Measurements from ENCODE around the gene FABP3.
"Not testable (repeated sequence)": the region's sequence is repeated elsewhere in the genome, so short reads cannot be mapped to it uniquely, and the experiment has no call there.

Gene FABP3

GRCh38 chr1:31397360-31398095 lies 24.7 kb upstream of the FABP3 start:
- no peak for DNase-seq

- no peak for DNase-seq
Measured at GRCh38 chr1:31396633-31397351, 23.9 kb upstream of the FABP3 start.

DNA sequence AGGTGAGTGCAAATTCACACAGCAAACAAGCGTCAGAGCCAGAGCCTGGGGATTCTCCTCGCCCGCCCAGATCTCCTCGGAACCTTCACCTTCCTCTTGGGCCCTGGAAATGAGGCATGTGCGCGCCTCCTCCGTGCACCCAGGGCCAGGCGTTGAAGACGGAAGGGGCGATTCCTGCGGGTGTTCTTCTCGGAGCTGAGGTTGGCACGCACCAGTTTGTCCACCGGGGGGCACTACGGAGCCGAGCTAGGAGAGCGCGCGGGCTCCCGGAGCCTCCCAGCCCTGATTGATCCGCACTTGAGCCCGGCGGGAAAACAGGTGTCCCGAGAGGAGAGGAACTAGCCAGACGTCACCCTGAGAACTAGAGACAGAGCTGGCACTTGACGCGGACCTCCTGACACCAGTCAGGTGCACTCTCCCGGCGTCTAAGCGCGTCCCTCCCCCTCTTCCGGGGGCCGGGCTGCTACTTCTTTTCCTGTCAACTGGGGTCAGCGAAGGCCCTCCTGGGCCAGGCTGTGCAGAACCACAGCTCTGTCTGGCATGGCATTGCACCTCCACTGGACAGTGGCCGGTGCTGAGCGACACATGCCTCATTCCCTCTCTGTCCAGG lies 21.8 kb upstream of the FABP3 start:
- DNase-seq = peak; percentile 92

DNA sequence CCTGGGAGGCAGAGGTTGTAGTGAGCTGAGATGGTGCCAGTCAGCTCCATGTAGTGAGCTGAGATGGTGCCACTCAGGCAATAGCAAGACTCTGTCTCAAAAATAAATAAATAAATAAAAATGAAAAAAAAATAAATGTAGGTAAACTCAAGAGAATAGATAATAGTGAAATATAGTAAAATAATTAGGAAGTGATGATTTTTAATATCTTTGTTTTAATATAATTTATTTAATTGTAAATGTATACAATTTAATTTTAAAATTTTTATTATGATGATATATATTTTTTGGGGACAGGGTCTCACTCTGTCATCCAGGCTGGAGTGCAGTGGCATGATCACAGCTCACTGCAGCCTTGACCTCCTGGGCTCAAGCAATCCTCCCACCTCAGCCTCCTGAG lies 20.6 kb upstream of the FABP3 start:
- no peak for DNase-seq

DNA sequence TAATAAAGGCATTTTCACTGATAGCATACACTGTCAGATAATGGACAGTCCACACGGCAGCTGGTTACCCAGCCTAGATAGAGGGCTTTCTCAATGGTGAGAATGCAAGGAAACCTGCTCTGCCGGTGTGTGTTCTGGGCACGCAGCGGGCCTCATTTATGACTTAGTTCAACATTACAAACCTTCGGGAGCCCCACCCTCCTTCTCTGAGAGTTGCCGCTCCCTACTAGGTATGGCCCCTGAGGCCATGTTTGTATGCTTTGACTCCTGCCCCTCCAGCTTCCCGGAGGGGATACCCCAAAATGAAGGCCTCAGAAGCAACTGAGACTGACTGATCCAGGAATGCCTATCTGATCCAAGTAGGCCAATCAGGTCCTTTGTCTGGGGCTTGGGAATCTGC lies 17.2 kb upstream of the FABP3 start:
- DNase-seq = no peak

DNA sequence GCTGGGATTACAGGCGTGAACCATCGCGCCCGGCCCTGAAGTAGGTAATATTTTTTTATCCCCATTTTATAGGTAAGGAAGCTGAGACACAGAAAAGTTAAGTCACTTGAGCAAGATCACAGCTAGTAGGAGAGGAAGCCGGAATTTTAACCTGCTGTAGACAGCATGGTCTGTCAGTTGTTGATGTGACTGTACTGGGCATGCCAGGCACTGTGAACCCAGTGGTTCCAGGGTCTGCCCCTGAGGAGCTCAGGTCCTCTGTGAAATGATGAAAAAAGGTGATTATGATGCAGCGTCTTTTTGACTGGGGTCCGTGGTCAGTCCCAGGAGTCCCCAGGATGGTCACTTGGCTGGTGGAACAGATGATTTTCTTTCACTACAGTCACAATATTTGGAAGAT lies 16.7 kb upstream of the FABP3 start:
- DNase-seq = no peak

DNA sequence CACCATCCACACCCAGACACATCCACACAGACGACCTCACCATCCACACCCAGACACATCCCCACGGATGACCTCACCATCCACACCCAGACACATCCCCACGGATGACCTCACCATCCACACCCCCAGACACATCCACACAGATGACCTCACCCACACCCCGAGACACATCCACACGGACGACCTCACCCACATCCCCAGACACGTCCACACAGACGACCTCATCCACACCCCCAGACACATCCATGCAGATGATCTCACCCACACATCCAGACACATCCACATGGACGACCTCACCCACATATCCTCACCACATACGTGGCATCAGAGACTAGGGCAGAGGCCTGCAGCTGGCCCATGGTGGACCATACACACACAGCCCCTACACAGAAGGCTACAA lies 14.7 kb upstream of the FABP3 start:
- no peak for DNase-seq

DNA sequence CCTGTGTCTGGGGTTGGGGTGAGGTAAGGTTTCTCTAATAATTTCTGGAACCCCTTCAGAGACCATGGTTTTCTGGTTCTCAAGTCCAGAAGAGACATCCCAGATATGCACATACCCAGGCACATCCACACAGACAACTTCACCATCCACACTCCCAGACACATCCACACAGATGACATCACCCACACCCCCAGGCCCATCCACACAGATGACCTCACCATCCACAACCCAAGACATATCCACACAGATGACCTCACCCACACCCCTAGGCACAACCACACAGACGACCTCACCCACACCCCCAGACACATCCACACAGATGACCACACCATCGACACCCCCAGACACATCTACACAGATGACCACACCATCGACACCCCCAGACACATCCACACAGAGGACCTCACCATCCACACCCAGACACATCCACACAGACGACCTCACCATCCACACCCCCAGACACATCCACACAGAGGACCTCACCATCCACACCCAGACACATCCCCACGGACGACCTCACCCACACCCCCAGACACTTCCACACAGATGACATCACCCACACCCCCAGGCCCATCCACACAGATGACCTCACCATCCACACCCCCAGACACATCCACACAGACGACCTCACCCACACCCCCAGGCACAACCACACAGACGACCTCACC lies 13.8 kb upstream of the FABP3 start:
- DNase-seq = not testable (repeated sequence)

- no peak for DNase-seq
Measured at GRCh38 chr1:31383967-31384366, 11.1 kb upstream of the FABP3 start.

GRCh38 chr1:31382379-31382989 lies 9.6 kb upstream of the FABP3 start:
- DNase-seq = no peak

DNA sequence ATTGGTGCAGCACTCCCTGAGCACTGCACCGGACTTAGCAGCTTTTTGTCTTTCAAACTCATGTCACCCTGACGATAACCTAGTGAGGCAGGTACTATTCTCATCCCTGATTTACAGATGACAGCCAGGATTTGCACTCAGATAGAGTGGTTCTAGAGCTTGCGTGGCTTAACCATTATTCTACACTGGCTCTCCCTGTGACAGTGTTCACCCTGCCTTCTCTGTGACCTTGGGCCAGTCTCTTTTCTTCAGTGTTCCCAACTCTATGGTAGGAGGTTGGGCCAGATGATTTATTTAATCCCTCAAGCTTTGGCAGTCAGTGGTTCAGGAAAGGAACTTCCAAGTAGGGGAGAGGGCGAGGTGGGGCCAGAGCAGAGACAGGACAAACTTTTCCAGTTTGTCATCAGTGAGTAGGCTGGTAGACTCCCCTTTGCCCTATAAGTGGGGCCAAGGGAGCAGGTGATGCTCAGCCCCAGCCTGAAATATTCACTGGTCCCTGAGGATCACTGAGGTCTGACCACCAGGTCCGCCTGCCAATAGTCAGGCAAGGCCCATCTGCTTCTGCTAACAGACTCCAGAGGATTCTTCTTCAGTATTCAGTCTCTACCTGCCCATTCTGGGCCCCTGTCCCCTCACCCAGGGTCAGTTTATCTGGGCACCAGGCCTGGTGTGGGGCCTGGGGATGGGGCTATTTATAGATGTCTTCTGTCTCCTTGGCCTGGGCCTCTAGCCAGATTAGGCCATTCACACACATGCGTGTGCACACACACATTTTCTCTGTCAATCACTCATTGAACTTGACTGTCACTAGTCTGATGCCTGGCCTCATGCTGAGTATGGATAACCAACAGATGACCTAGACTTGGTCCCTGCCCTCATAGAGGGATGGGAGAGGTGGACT lies 8.8 kb upstream of the FABP3 start:
- DNase-seq = no peak

DNA sequence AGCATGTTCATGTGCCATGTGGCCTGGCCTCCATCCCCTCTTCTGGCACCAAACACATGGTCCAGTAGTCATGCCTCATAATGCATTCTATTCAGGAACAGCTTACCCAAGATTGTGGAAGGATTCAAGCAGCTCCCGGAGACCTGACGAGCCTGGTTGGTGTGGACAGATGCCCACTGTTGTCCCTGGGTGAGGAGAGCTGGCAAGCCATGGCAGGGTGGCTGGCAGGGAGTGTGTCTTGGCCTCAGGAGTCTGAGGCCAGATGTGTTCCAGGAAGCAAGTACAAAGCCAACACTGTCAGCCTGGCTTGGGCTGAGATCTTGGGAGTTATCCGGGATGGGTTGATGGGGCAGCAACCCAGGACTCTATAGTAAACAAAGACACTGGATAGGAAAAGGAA lies 7.3 kb upstream of the FABP3 start:
- DNase-seq = no peak

DNA sequence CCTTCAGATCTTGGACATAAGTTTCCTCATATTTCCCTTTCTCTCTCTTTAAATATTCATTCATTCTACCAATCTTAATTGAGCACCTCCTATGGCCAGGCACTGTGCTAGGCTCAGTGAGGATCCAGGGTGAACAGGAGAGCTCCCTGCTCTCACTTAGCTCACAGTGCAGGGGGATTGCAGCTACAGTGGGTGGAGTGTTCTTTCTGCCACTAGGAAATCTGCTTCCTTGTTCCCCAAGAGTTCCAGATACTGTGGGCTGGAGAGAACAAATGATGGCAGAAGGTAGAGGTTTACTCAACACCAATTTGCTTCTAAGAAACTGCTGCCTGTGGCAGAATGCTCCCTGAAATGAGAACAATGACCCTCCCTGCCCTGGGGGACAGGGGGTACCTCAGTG lies 5.1 kb upstream of the FABP3 start:
- DNase-seq = no peak

GRCh38 chr1:31377364-31377863 lies 4.5 kb upstream of the FABP3 start:
- no peak for DNase-seq

GRCh38 chr1:31376375-31377134 lies 3.7 kb upstream of the FABP3 start:
- no peak for DNase-seq

DNA sequence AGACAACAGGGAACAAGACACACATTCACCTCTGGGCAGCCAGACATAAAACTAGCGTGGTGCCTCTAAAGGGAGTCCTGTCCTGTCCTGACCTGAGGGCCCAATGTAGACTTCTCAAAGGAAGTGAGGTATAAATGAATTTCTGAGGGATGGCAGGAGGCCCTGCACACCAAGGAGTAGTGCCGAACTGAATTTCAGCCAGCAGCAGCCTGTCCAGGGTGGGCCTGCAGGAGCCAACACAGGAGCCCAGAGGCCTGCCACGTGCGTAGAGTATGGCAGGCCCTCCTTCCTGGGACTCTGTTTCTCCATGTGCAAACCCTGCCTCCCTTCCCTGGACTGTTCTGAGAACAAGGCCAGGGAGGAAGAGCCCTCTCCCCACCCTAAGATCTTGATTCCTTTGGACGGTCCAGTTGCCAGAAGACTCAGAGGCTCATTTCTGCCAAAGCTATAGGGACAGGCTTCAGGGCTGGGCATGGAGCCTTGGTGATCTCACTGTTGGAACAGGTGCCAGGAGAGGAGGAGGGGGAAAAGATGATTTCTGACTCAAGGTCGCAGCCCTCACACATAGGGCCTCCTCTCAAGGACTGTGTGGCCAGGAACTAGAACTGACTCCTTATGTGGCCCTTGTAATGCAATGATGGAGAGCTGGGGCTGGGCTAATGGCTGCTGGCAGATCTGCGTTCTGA lies 1.8 kb upstream of the FABP3 start:
- DNase-seq = no peak

- DNase-seq = no peak
Measured at GRCh38 chr1:31373897-31374486, 1.1 kb upstream of the FABP3 start.

DNA sequence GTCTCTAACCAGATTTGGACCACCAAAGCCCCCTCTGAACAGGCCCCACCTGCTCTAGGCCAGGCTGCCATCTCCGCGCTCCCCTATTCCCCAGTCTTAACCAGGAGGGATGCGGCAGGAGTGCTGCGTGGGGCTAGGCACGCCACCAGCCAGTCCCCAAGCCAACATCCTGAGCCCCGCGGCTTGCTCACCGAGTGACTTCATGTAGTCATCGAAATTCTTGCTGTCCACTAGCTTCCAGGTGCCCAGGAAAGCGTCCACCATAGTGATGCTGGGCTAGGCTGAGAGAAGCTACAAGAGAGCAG lies 173 bp downstream of the FABP3 start:
- DNase-seq = no peak

DNA sequence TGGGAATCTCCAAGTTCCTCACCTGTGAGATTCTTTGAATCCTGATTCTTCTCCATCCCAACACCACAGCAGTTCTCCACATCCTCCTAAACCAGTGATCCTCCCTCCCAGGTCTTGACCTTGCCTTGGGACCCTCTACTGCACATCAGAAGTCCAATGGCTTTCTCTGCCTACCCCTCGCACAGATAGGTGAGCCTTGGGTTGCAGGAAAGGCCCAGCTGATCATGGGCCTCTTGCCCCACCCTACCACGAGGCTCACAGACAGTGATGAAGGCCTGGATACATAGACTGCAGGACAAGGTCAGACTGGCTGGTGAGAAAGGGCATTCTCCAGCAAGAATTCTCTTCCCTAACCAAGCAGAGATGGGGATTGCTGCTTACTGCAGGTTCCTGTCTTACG lies 825 bp downstream of the FABP3 start:
- DNase-seq = no peak

All from NCI-H2107 (cell line).